ENCODE measurements around the gene UFSP2.
A peak's percentile ranks its signal among the peaks of the same experiment; 100 is the strongest.

UFSP2 gene, protein sequence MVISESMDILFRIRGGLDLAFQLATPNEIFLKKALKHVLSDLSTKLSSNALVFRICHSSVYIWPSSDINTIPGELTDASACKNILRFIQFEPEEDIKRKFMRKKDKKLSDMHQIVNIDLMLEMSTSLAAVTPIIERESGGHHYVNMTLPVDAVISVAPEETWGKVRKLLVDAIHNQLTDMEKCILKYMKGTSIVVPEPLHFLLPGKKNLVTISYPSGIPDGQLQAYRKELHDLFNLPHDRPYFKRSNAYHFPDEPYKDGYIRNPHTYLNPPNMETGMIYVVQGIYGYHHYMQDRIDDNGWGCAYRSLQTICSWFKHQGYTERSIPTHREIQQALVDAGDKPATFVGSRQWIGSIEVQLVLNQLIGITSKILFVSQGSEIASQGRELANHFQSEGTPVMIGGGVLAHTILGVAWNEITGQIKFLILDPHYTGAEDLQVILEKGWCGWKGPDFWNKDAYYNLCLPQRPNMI

DNA sequence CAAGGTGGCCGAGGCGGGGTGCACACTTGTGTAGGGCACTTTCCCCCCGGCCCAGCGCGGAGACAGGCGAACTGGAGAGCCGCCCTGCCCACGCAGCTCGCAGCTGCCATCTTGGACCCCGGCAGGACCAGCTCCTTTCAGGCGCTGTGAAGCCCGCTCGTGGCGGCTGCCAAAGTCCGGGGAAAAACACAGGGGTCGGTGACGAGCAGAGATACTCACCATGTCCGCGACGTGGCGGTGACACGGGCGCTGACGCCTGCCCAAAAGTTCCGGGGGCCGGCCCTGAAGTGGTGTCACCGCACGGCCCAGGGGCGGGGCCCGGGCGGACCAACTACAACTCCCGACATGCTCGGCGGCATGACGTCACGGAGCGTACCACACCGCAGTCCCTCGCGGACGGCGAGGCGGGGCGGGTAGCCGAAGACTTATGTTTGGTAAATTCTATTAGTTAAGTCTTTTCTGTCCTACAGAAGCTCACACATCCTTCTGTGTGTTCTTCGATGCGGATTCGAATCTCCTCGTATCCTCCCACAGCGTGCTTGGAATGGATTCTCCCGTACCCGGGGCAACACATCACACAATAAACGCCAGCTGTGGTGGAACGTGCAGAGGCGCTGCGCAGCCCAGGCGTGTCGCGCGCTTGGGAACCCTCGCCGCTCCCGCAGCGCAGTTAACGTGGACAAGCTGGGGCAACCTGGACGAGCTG, at the start of gene UFSP2:
TSS of gene UFSP2 (minus strand) at position 318 of the 706 bp plus-strand sequence. CDS start at position 222, 96 bp downstream.
- peak; percentile 75 to 85 for DNase-seq (ENCODE audit: low read depth in 2 of 2)

DNA sequence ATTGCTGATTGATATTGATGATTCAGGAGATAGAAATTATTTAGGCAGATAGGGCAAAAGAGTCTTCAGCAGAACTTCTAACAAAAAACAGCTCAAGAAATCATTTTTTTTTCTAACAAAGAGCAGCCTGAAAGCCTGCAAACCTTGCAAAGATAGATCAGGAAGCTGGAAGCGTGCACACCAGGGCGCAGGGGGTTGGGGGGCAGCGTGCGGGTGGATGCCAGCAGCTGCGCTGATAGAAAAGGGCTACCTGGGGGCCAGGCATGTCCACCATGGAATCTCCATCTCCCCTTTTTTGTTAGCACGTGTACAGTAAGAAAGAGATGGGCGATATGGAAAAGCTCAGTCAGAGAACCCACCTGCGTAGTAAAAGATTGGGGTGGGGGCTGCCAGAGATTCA, 47.5 kb upstream of the UFSP2 start:
- no peak for DNase-seq (ENCODE audit: low read depth in 2 of 2)

DNA sequence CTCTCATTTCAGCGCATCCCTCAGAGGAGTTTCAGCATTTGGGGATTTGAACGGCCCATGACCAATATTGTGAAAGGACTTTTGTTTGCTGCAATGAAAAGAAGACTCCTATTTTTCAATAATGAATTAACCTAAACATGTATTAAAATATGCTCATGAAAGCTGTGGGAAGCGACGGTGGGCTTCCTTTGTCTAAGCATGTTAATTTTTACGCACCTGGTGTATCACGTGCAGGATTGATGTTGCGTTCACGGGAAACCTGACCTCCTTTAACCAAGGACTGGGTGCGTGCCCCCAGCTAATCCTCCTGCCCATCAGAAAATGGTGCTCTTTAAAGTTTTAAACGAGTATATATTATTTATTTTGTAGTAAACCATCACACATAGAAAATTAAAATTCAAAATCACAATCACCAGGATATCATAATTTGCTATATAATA, 46.4 kb upstream of the UFSP2 start:
- DNase-seq (ENCODE audit: low read depth in 2 of 2): no peak

DNA sequence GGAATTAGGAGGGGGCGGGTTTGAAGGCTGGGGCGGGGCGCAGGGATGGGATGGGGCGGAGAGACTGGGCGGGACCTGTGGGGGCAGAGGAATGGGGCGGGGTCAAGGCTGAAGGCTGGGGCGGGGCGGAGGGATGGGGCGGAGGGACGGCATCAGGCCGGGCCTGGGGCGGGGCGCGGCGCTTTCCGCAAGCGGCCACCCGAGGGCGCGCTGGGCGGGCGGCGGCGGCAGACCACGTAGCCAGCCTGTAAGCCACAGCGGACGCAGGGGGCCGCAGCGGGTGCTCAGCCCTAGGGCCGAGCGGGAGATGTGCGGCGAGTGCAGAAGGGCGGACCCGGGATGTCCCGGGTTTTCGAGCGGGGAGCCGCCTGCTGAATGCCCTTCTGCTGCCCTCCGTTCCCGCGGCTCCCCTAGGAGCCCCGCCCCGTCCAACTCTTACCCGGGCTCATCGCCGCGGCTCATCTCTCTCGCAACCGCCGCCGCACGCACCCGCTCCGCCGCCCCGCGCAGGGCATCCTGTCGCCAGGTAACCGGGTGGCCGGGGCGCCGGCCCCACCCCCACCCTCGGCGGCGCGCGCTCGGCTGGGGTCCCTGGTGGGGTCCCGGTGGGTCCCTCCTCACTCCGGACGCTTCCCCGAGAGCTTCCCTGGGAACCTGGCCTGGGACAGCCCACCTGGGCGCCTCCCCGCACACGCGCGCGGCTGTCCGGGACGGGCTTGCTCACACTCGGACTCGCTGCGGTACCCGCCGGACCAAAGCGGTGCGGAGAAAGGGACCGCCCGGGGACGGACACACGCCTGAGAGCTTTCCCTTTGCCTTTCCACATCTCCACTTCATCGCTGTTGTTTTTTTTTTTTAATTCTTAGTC, 45.7 kb upstream of the UFSP2 start, which contains the start of gene CCDC110:
TSS of gene CCDC110 (minus strand) at position 499 of the 868 bp plus-strand sequence. CDS start at position 449, 50 bp downstream.
- DNase-seq (ENCODE audit: low read depth in 2 of 2): peak; percentile 60 to 79

DNA sequence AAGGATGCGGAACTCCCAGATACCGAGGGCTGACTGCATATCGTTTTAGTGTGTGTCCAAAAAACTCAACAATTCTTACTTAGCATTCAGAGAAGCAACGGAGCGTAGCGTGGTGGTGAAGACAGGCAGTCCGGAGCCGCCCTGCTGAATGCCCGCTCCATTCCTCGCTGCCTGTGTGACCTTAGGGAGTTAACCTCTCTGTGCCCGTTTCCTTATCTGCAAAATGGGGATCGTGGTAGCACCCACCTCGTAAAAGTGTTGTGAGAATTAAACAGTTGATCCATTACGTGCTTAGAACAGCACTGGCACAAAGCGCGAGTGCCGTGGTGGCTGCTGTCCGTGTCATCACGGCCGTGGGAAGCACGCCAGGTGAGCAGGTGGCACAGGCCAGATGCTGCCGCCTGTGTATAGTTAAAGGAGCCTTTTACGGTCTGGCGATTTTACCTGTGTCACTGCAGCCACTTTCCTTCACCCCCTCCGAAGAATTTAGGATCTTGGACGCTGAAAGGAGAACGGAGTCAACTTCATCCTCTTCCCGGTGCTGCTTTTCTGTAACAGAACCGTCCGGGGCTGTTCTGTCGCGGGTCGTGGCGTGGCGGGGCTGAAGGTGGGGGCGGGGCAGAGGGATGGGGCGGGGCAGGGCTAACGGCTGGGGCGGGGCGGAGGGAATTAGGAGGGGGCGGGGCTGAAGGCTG, 44.9 kb upstream of the UFSP2 start:
- DNase-seq (ENCODE audit: low read depth in 2 of 2): peak in 1 of 2 donors; percentile 17

DNA sequence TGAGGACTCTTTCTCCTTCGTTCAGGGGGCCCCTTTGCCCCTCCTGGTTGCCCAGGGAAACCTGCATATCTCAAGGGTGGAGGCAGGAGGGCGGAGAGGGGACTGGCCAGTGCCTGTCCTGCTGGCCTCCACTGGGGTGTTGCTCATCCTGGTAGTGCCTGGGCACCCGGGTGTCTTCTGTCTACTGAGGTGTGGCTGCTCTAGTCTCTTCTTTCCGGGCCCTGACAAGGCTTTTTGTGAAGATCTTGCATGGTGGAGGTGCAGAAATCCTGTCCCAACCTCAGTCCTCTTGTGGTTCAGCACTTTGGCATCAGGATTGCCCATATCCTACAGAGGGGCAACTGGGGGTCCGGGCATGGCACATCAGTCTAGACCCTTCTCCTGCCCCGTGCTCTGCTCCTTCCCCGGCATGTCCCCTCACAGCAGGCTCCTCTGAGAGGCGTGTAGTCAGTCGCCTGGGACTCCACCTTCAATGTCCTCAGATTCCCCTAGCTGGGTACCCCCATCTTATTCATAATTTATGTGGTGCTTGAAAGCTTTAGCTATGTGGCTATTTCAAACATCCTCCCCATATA, 43.9 kb upstream of the UFSP2 start:
- DNase-seq (ENCODE audit: low read depth in 2 of 2): no peak

DNA sequence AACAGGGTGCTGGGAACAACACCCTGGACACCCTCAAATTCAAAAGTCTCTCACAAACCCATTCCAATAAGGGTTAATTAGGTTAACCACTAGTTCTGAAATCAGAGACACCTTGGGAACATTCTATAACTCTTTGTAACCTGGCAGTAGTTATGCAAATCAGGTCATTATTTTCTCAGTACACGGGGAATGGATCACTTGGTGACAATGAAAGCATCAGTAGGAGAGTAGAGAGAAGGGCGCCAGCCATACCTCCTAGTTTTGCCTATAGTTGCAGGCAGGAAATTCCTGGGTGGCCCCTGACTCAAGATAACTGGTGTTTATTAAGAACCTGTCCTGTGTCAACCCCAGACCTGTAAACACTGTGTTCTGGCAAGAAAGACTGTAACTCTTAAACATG, 43.2 kb upstream of the UFSP2 start:
- DNase-seq (ENCODE audit: low read depth in 2 of 2): no peak

DNA sequence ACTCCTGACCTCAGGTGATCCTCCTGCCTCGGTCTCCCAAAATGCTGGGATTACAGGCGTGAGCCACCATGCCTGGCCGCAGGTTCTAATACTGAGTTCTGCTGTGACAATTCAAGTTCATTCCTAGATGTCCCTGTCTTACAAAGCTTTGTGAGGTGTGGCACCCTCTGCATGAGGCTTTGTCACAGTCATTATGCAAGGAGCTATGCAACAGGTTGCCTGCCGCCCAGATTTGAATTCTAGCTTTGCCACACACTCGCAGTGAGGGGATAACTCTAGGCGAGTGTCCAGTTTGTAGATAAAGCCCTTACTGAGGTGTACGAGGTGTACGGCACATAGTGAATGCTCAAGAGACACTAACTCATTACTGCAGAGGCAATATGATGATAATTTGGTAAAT, 42.2 kb upstream of the UFSP2 start:
- DNase-seq (ENCODE audit: low read depth in 2 of 2): no peak

DNA sequence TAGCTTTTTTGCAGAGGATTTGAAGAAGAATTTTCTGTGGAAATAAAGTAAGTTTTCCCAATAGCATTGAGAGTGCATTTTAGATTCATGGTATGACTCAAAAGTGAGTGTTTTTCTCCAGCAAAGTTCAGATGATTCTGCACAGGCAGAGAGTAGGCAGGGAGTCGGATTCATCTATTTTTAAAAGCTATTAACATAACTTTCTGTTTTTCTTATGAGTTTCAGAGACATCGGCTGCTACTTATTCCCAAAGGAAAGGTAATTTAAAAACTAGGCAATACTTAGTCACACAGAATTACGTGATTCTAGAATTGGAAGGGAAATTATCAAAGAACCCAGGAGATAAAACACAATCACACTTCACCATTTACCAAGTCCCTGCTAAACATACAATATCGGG, 41.3 kb upstream of the UFSP2 start:
- no peak for DNase-seq (ENCODE audit: low read depth in 2 of 2)

DNA sequence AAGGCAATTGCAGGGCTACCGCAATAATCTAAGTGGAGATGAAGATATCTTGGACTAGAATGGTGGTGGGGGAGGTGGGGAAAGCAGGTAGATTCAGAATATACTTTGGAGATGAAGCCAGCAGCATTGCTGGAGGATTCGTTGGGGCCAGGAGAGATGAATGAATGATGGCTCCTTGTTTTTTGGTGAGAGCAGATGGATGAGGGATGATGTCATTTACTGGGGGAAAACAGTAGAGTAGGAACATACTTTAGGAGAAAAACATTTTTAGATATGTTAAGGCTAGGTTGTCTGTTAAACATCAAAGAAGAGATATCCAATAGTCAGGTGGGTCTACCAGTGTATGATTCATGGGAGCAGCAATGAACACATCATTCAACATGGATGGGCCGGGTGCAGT, 39.9 kb upstream of the UFSP2 start:
- DNase-seq (ENCODE audit: low read depth in 2 of 2): no peak

DNA sequence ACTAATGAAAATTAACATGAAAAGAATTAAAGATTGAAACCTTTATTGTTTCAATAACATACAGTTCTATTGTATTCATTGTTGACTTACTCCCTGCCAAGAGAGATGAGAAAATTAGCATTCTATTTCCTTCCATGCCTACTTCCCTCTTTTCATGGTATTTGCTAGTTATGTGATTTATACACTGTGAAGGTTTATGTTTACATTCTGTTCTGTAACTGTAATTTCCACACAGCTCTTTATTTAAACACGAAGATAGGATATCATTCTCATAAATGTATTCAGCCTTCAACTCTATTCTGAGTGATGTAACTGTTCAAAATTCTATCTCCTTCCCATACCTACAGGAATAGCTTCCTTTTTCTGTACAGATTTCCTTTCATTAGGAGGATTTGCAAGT, 39.1 kb upstream of the UFSP2 start:
- no peak for DNase-seq (ENCODE audit: low read depth in 2 of 2)

DNA sequence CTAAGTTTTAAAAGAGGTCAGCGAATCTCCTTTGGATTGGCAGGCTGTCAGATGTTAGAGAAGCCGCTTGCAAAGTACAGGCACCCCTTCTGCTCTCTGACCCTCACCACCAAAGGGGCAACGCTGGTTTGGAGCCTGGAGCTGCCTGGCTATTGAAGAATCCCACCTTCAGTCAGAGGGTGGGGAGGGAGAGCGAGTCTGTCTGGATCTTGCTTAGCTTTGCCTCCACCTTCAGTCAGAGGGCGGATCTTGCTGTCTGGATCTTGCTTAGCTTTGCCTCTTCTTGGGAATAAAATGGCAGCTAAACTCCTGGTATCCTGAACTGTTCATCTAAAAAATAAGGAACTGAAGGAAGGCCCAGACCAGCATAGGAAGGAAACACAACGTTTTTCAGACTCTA, 38.4 kb upstream of the UFSP2 start:
- no peak for DNase-seq (ENCODE audit: low read depth in 2 of 2)

DNA sequence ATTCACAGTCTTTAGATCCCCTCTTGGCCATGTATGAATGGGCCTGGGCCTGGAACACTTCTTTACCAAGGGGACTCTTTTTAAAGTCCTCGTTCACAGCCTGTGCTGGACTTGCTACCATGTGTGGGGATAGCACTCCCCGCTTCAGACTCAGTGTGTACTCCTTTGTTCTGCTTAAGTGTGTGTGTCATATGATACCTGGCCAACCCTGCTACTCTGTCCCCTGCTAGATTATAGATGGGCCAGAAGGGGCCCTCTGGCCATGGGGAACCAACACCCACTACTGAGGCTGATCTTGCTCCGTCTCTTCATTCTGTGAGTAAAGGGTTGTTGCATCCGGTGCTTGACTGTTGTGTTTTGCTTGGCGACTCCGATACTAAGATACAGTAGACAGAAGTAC, 37.8 kb upstream of the UFSP2 start:
- no peak for DNase-seq (ENCODE audit: low read depth in 2 of 2)

DNA sequence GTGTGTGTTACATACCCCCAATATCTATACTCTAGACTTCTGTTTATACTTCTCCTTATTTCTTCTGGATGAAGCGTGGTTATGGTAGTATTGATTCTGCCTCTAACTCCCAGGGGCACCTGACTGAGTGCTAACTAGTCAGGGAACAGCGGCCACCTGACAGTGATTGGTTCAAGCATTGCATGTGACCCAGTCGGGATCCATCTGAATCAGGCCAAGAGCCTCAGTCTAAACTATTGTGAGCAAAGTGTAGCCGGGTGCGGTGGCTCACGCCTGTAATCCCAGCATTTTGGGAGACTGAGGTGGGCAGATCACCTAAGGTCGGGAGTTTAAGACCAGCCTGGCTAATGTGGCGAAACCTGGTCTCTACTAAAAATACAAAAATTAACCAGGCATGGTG, 35.8 kb upstream of the UFSP2 start:
- no peak for DNase-seq (ENCODE audit: low read depth in 2 of 2)

DNA sequence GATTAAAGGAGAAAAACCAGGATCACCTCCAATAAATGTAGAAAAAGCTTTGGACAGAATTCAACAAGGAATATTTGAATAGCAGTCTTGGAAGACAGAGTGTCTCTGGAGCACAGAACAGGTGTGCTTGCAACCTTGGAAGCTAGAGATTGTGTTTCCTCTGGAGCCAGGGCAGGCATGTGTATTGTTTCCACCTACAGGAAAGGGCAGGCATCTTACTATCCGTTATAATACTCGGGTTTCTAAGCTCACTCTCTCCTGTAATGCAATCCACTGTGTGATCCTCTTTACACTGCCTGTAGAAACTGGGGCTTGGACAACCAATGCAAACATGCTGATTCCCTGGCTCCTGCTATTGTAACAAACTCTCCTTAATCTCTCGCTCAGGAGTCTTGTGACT, 31.4 kb upstream of the UFSP2 start:
- no peak for DNase-seq (ENCODE audit: low read depth in 2 of 2)

DNA sequence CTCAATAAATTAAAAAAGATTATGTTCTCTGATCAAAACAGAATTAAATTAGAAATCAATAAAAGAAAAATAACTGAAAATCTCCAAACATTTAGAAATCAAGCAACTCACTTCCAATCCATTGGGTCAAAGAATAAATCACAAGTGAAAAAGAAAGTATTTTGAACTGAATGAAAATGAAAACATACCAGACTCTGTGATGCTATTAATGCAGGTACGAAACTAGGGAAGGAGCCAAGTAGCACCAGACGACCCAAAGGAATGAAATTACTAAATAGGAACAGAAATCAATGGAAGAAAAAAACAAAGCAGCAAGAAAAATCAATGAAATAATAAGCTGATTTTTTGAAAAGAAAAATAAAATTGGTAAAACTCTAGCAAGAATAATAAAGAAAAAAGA, 30.4 kb upstream of the UFSP2 start:
- no peak for DNase-seq (ENCODE audit: low read depth in 2 of 2)

DNA sequence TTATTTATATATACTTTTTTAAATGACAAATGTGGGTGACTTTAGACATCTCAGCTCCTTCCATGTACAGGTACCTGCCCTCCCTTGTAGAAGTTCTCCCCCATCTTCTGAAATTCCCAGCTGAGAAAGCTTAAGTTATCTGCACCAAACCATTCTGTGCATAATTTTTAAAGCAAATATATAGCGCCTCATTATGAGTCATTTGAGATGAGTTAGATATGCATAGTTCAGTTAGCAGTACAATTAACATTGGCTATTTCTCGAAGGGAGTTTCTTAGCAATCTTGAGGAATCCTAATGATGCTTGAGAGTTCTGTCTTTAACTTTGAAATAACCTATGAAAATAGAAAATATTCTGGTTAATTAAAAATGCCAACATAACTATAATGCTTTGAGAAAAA, 19.4 kb upstream of the UFSP2 start:
- DNase-seq (ENCODE audit: low read depth in 2 of 2): no peak

DNA sequence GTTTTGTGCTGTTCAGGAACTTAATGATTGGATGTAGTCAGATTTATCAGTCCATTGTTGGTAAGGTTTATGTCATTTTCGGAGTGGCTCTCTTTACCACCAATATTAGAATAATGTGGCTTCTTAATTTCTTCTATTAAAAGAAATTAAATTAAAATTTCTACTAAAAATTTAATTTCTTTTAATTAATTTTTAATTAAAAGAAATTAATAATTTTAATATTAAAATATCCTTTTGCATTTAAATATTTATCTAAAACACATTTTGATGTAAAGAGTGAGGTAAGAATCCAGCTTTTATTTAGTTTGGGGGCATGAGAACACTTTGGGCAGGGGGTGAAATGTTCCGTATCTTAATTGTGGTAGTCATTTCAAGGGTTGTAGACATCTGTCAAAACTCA, 15.7 kb upstream of the UFSP2 start:
- DNase-seq (ENCODE audit: low read depth in 2 of 2): no peak

DNA sequence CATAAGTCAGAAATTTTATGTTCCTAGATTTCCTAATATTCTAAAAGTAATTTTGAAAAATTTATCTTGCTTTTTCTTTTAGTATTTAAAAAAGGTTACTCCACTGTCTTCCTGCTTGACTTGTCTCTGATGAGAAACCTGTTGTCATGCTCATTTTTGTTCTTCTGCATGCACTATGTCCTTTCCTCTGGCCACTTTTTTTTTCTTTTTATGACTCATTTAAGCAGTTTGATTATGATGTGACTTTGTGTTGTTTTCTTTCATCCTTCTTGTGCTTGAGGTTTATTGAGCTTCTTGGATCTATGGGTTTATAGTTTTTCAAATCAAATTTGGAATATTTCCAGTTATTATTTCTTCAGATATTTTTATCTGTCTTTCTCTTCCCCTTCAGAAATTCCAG, 12.0 kb upstream of the UFSP2 start:
- DNase-seq (ENCODE audit: low read depth in 2 of 2): no peak

DNA sequence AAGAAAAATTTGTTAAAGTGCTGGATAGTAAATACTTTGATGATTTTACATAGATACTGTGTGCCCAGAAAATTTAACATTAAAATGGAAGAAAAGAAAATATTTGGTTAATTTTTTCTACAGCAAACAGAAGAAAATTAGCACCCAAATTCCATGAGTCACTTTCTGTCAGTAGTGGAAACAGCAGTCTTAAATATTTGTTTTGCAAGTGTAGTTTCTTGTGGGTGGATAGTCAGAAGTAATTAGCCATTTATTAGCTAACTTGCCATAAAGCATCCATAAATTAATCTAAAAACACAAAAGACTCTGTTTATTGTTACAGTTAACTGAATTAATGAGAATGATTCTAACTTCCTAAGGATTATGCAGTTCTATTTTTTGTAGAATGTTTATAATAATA, 9.7 kb upstream of the UFSP2 start:
- no peak for DNase-seq (ENCODE audit: low read depth in 2 of 2)

DNA sequence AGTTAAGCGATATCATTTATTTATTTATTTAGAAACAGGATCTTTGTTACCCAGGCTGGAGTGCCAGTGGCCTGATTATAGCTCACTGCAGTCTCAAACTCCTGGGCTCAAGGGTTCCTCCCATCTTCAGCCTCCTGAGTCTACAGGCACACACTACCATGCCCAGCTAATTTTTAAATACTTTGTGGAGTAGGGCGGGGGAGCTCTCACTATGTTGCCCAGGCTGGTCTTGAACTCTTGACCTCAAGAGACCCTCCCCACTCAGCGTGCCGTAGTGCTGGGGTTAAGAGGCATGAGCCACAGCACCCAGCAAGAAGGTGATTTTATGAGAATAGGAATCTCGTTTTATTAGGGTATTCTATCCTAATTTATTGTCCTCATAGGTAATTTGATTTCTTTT, 3.9 kb upstream of the UFSP2 start:
- no peak for DNase-seq (ENCODE audit: low read depth in 2 of 2)
